H1 (cell line): ENCODE data around the gene JPH3. TPM values are rescaled to one million over a fixed set of nuclear protein-coding genes. Genes with fewer than 3 reads are reported as not detected.

Source experiments
- BRCA1 ChIP-seq: IDR thresholded peaks from 2 replicates; pipeline ENCODE4 v1.6.1; 2012; ENCODE audit warnings: low read depth, low read length, improper control_type of control experiment
- CHD7 ChIP-seq: fragments of 300-600 bp; sonication (generic); IDR thresholded peaks from 2 replicates; pipeline ENCODE4 v1.7.1; 2012; ENCODE audit warnings: low read length, moderate library complexity, mild to moderate bottlenecking, inconsistent platforms; ENCODE audit not compliant: insufficient replicate concordance
- RNF2 ChIP-seq: fragments of 200-900, 300-1000 bp; sonication (generic); IDR thresholded peaks from 2 replicates; pipeline ENCODE4 v1.7.1; 2016; ENCODE audit warnings: borderline replicate concordance, low read depth, mild to moderate bottlenecking, antibody characterized with exemption, low read length; ENCODE audit not compliant: poor library complexity, severe bottlenecking; ENCODE audit errors: missing control alignments
- SAP30 ChIP-seq: fragments of 300-600 bp; sonication (generic); IDR thresholded peaks from 2 replicates; pipeline ENCODE4 v1.7.1; 2012; ENCODE audit warnings: low read length, moderate library complexity, mild to moderate bottlenecking, inconsistent platforms; ENCODE audit not compliant: insufficient read depth, insufficient replicate concordance
- polyA plus RNA-seq, 7 experiments: library from polyadenylated mRNA; depleted of rRNA in 3 of 7; stranded (reverse) in 5 of 7; unstranded in 2 of 7; fragments of >200 nt in 5 of 7; fragments of 200-250 nt in 2 of 7; gene quantifications; 1 replicate in 5 of 7; 2 replicates in 1 of 7; 4 replicates in 1 of 7; pipeline versions ENCODE4 v1.2.1 to v1.2.3, GENCODE V29; 2011 to 2013; ENCODE audit warnings: missing spikeins in 2 of 7, mixed read lengths in 2 of 7
- total RNA-seq: library from RNA; stranded (reverse); fragmentation: NEBNext Ultra II Directional; extraction: Animal tissue kit (Norgen Biotek cat#: 25700); gene quantifications from 2 replicates; pipeline ENCODE4 v1.2.1, GENCODE V29; 2021

Gene JPH3
- total and polyA plus RNA-seq, 2 of the 8 experiments (the other 6 are each of a cell fraction or from before 2014, with no cell fraction given), result 10.3 to 28.3 TPM

DNA sequence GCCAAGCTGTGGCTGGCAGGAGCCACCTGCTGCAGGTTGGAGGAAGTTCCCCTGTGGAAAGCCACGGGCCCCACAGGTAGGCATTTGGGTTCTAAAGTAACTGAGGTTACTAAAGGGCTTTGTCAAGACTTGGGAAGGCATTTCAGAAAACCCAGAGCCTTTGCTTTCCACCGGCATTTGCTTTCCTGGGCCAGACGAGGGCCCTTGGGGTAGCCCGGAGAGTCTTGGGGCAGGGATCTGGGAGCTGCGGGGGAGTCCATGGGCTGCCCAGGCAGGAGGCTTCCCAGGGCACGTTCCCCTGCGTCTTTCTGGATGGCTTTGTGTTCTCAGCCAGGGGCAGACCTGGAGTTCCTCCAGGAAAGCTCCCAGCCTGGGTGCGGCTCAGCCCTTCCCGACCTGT, 43.5 kb downstream of the JPH3 start (continued):
- TF ChIP-seq CHD7 (no peak), RNF2 (no peak), BRCA1 (no peak), SAP30 (no peak)
- TF ChIP-seq, all 59 proteins: peak for 0
